Stimulated activated CD4-positive, alpha-beta T cell treated with anti-CD3 and anti-CD28 coated beads, TNF-alpha, amount 100 ng/mL, for 48 hours (primary cell): ENCODE data around the gene PRM3.
A peak's percentile ranks its signal among the peaks of the same experiment; 100 is the strongest.
"Not testable (repeated sequence)": the region's sequence is repeated elsewhere in the genome, so short reads cannot be mapped to it uniquely, and the experiment has no call there.

Experiments
- DNase-seq, 3 donors: peaks; one replicate each; pipeline ENCODE4 v3.0.0-alpha.2; 2020; ENCODE audit warnings: low read depth in 3 of 3

PRM3 gene

GRCh38 chr16:11306381-11306780, 33.0 kb upstream of the PRM3 start:
- DNase-seq, result no peak

GRCh38 chr16:11303405-11304138, 30.1 kb upstream of the PRM3 start:
- DNase-seq, result no peak

- no peak for DNase-seq
Measured at GRCh38 chr16:11302977-11303376, 29.5 kb upstream of the PRM3 start.

DNA sequence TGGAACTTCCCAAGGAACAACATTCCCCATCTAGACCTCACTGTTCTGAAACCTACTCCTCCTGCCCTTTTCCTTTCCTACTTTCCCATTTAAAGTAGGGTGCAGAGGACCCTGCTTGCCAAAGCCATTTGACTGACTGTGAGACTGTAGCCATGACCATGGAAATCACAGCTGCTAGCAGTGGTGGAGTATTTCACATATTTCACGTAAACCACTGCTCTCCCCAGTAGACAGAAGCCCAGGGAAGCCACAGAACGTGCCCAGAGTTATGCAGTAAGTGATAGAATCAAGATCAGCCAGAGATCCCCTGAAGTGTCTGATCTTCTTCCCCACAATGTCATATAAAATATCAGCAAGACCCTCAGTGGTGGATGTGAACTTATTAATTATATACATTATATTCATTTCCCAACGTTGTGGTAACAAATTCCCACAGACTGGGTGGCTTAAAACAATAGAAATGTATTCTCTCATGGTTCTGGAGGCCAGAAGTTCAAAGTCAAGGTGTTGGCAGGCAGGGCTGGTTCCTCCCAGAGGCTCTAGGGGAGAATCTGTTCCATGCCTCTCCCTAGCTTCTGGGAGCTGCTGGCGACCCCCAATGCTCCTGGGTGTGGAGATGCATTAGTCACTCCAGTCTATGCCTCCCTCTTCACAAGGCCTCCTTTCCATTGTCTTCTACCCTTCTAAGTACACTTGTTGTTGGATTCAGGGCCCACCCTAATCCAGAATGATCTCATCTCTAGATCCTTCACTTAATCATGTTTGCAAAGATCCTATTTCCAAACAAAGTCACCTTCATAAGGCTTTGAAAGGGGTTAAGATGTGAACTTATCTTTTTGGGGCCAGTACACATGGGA, 28.4 kb upstream of the PRM3 start:
- DNase-seq, result no peak

DNA sequence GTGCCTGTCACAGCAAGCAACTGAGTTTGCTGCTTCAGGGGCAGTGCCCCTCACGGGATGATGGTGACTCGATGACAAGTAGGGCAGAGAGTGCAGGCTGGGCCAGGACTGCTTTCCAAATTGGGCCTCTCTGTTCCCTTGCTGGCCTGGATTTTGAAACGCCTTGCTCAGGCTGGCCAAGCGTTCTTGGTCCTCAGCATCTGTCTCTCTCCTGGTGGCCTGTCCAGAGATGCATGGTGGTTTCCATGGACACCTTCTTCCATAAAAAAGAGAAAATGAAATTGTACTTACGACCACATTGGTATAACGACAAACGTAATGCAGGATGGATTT, 27.1 kb upstream of the PRM3 start:
- DNase-seq, result no peak

DNA sequence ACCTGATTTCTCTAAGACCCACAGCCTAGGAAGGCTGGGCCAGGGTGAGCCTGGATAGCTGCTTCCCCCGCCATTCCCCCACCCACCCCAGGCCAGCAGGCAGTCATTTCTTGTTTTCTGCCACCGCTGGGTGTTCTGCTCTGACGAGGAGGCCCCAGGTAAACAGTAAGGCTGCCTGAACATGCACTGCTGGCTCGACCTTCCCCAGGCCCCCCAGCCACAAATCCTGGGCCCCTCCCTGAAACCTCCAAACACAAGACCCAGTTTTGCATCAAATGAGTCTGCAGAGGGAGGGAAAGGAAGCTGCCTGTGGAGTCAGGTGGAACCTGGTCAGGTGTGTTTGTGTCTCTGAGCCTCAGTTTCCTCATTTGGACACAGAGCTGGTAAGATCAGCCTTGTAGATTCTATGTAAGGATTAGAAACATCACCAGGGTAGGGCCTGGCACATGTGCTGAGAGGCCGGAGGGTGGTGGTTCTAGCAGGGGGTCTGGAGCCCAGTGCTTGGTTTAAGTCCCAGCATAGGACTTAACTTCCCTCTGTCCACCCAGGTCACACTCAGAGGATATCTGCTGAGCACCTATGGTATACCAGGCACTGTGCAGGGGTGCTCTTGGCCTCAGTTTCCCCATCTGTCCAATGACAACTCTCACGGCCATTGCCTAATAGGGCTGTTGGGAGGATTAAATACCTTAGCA, 26.6 kb upstream of the PRM3 start:
- no peak for DNase-seq

- not testable (repeated sequence) for DNase-seq
Measured at GRCh38 chr16:11298950-11299547, 25.6 kb upstream of the PRM3 start.

GRCh38 chr16:11298143-11298900, 24.9 kb upstream of the PRM3 start:
- DNase-seq, result no peak

DNA sequence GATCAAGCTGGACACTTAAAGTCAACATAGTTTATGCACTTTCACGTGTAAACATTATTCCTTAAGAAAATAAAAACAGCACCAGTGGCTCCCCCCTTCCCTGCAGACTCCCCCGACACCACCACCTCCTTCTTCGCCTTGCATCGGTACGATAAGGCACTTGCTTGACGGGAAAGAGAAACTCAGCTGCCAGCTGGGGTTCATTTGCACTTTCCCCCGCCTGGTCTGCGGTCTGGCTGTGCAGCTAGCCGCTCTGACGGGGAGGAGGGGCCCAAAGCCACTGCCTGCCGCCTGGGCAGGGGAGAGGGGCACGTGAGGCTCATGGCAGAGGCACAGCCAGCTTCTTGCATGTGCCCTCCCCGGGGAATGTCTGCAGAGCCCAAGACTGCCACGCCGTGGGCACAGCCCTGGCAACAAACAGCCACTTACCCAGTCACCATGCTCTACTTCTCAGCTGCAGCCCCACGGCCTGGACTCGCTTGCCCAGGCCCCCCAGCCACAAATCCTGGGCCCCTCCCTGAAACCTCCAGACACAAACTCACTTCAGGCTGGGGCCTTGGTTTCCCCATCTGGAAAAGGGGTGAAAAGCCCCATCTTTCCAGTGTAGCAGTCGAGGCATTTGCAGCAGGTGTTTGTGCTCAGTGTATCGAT, 24.2 kb upstream of the PRM3 start:
- DNase-seq, result peak; percentile 30 to 55 (median 43)

DNA sequence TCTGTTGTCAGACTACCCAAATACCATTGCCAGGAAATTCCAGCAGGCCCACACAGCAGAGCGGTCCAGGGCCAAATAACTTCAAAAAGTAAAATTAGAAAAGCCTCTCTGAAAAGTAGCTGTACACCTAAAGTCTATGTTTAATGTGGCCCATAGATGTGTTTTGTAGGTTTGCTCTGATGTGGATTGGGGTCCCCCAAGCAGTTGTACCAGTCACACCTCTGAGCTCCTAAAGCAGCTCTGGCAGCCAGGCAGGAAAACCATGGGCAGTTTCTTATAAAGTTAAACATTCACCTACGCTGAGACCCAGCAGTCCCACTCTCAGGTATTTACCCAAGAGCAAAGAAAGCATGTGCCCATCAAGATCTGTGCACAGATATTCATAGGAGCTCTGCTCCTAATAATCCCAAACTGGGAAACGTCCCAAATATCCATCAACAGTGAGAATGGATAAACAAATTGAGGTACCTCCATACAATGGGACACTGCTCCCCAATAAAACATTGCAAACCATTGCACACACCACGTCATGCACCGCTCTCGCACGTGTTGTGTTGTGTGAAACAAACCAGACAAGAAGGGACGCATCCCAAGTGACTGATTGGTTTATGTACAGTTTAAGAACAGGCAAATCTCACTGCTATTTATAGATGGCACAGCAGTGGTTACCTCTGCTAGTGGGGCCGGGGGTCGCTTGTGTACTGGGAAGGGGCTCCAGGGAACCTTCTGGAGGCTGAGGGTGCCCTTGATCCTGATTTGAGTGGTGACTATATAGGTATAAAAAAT, 23.5 kb upstream of the PRM3 start:
- no peak for DNase-seq

DNA sequence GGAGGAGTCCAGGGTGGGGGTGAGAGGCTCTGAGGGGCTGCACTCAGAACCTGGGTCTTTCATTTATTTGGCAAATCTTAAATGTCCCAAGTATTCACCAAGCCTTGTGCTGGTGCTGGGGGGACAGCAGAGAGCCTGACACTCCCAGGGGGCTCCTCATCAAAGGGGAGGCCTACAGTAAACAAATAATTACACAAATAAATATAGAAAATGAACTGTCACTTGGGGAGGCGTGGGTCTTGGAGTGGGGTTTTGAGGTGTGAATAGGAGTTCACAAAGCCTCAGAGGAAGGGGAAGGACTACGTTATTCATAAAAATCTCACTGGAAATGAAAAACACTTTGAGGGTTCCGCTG, 22.9 kb upstream of the PRM3 start:
- no peak for DNase-seq

DNA sequence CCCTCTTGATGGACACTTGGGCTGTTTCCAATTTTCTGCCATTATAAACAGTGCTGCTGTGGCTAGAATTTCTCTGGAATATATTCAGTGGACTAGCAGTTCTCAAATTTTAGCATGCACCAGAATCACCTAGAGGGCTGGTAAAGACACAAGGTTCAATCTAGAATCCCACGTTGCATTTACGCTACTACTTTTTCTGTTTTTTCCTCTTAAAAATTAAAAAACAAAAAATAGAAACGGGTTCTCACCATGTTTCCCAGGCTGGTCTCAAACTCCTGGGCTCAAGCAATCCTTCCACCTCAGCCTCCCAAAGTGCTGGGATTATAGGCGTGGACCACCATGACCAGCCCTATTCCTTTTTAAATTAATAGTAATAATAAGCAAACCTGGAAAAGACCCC, 22.2 kb upstream of the PRM3 start:
- no peak for DNase-seq

GRCh38 chr16:11292076-11292748, 18.8 kb upstream of the PRM3 start:
- no peak for DNase-seq

DNA sequence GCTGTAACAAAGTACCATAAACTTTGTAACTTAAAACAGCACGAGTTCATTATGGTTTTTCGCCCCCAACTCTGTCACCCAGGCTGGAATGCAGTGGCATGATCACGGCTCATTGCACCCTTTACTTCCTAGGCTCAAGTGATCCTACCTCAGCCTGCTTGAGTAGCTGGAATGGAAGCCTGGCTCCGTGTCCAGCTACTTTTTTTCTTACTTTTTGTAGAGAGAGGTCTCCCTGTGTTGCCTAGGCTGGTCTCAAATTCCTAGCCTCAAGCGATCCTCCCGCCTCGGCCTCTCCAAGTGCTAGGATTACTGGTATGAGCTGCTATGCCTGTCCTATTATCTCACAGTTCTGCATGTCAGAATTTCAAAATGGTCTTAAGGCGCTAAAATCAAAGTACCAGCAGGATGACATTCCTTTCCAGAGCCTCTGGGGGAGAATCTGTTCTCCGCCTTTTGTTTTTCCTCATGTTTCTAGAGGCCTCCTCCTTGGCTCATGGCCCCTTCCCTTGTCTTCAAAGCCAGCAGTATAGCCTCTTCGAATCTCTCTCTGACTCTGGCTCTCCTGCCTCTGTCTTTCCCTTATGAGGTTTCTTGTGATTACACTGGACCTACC, 17.8 kb upstream of the PRM3 start:
- DNase-seq, result no peak

GRCh38 chr16:11290102-11290893, 16.9 kb upstream of the PRM3 start:
- no peak for DNase-seq

GRCh38 chr16:11289696-11290095, 16.3 kb upstream of the PRM3 start:
- DNase-seq, result not testable (repeated sequence)

- DNase-seq, result no peak
Measured at GRCh38 chr16:11289202-11289601, 15.8 kb upstream of the PRM3 start.

DNA sequence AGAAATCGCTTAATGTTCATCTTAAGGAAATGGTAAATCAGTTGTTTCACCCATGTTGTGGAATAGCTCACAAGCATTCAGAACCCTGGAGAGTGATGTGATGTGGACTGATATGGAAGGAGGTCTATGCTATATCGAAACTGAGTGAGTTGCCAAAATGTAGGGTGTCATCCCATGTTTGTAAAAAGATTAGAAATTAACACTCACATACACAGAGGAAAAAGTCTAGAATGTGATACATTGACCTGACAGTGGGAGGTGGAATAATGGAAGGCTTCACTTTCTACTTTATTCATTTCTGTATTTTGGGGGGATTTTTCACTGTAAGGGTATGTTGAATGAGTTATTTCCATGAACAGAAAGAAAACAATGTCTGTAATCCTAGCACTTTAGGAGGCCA, 12.4 kb upstream of the PRM3 start:
- no peak for DNase-seq
